Smooth muscle cell (in vitro differentiated cells): ENCODE measurements around the gene NSFL1C. TPM values are rescaled to one million over a fixed set of nuclear protein-coding genes. Genes with fewer than 3 reads are reported as not detected.
A peak's percentile ranks its signal among the peaks of the same experiment; 100 is the strongest.

Experiments used
- DNase-seq: peaks from one replicate; lab custom pipeline; 2025; ENCODE audit not compliant: unreplicated experiment; lab: John Stamatoyannopoulos, UW
- H2AFZ ChIP-seq: fragments of 200-600 bp; sonication (generic); 2 replicates; pipeline ENCODE4 v1.6.0; 2016; ENCODE audit warnings: antibody characterized with exemption, low read depth, mild to moderate bottlenecking
- H3F3A ChIP-seq: fragments of 200-600 bp; sonication (generic); 2 replicates; pipeline ENCODE4 v1.6.0; 2017; ENCODE audit warnings: antibody characterized with exemption, low read depth
- H3K27ac ChIP-seq: fragments of 200-600 bp; sonication (generic); 2 replicates; pipeline ENCODE4 v1.5.1; 2016; ENCODE audit warnings: low read depth, mild to moderate bottlenecking
- H3K27me3 ChIP-seq: fragments of 200-600 bp; sonication (generic); 2 replicates; pipeline ENCODE4 v1.6.1; 2016; ENCODE audit warnings: low read depth, mild to moderate bottlenecking
- H3K36me3 ChIP-seq: fragments of 200-600 bp; sonication (generic); 2 replicates; pipeline ENCODE4 v1.5.1; 2016; ENCODE audit warnings: low read depth
- H3K4me1 ChIP-seq: fragments of 200-600 bp; sonication (generic); 2 replicates; pipeline ENCODE4 v1.5.1; 2016; ENCODE audit warnings: low read depth
- H3K4me2 ChIP-seq: fragments of 200-600 bp; sonication (generic); 2 replicates; pipeline ENCODE4 v1.6.0; 2016; ENCODE audit warnings: mild to moderate bottlenecking
- H3K4me3 ChIP-seq: fragments of 200-600 bp; sonication (generic); 2 replicates; pipeline ENCODE4 v1.5.1; 2016; ENCODE audit warnings: mild to moderate bottlenecking
- H3K79me2 ChIP-seq: fragments of 200-600 bp; sonication (generic); 2 replicates; pipeline ENCODE4 v1.6.0; 2016; ENCODE audit warnings: low read depth, mild to moderate bottlenecking
- H3K9ac ChIP-seq: fragments of 200-600 bp; sonication (generic); 2 replicates; pipeline ENCODE4 v1.6.0; 2016; ENCODE audit warnings: low read depth
- H3K9me3 ChIP-seq: fragments of 200-600 bp; sonication (generic); replicated peaks from 2 replicates; pipeline ENCODE4 v1.5.1; 2016; ENCODE audit warnings: low read depth
- H4K20me1 ChIP-seq: fragments of 200-600 bp; sonication (generic); 2 replicates; pipeline ENCODE4 v1.6.0; 2016; ENCODE audit warnings: low read depth
- WGBS: methylation state at CpG from one replicate; pipeline ENCODE4 v1.1.7; 2016; ENCODE audit warnings: low lambda C conversion rate; 5-methylcytosine and 5-hydroxymethylcytosine counted together
- polyA plus RNA-seq: library from polyadenylated mRNA; unstranded; fragments of >200 nt; fragmentation: Nextera tagmentation; extraction: Ambion mirVana; gene quantifications from 2 replicates; pipeline ENCODE4 v1.2.1, GENCODE V29; 2016
- total RNA-seq: library from RNA; depleted of rRNA; stranded (reverse); fragments of >200 nt; gene quantifications from 2 replicates; pipeline ENCODE4 v1.2.3, GENCODE V29; 2014
- TF ChIP-seq, protein P1 (sequence below): fragments of 200-600 bp; sonication (generic); IDR thresholded peaks from 2 replicates; pipeline ENCODE4 v1.5.1; 2017; ENCODE audit warnings: borderline replicate concordance, mild to moderate bottlenecking, antibody characterized with exemption; ENCODE audit not compliant: insufficient read depth, poor library complexity, severe bottlenecking

The NSFL1C gene
- total and polyA plus RNA-seq, 2 experiments from 2014 or later = 31.8 to 82.9 TPM

DNA sequence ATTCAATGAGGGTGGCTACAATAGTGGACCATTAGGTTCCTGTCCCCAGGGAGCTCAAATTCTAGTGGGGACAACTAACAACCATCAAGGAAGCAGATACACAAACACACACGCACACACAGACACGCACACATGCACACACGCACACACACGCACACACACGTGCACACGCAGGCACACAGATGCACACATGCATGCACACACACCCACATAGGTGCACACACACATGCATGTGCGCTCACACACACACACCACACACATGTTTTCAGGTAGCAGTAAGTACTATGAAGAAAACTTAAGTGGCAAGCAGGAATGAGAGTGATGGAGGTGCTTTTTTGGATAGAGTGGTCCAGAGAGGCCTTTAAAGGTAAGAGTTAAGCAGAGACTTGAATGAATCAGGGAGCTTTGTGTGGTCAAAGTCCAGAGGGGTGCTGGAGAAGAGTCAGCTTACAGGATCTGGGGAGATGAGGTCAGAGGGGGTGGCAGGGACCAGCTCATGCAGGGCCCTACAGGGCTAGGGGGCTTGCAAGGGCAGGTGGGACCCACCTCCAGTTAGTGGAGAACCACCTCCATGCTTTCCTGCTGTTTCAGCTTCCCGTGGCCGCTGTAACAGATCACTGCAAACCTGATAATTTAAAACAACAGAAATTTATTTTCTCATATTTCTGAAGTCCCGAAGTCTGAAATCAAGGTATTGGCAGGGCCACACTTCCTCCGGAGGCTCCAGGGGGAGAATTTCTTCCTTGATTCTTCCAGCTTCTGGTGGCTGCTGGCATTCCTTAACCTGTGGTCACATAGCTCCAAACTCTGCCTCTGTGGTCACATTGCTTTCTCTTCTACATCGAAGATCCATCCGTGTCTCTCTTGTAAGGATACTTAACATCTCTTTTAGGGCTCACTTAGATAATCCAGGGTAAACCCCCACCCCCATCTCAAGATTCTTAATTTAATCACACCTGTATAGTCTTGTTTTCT lies 6.9 kb upstream of the NSFL1C start:
- Histone ChIP-seq H3K27ac (no peak overlapping the region), H3K4me1 (peaks cover 3% of the 10 kb centered on the region), H3K36me3 (no peaks in the 10 kb centered on the region), H3K4me3 (no peak overlapping the region), H3K79me2 (no peaks in the 10 kb centered on the region), H2AFZ (no peak overlapping the region), H3K9me3 (no peaks in the 10 kb centered on the region), H3F3A (peaks cover 6% of the 10 kb centered on the region), H4K20me1 (no peaks in the 10 kb centered on the region), H3K4me2 (no peak overlapping the region), H3K9ac (no peak overlapping the region), H3K27me3 (no peaks in the 10 kb centered on the region)
- 89% methylated on average over 13 of the region's 13 CpGs for WGBS
- DNase-seq = no peak
- TF ChIP-seq, protein P1, sequence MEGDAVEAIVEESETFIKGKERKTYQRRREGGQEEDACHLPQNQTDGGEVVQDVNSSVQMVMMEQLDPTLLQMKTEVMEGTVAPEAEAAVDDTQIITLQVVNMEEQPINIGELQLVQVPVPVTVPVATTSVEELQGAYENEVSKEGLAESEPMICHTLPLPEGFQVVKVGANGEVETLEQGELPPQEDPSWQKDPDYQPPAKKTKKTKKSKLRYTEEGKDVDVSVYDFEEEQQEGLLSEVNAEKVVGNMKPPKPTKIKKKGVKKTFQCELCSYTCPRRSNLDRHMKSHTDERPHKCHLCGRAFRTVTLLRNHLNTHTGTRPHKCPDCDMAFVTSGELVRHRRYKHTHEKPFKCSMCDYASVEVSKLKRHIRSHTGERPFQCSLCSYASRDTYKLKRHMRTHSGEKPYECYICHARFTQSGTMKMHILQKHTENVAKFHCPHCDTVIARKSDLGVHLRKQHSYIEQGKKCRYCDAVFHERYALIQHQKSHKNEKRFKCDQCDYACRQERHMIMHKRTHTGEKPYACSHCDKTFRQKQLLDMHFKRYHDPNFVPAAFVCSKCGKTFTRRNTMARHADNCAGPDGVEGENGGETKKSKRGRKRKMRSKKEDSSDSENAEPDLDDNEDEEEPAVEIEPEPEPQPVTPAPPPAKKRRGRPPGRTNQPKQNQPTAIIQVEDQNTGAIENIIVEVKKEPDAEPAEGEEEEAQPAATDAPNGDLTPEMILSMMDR = no peak

- Histone ChIP-seq H4K20me1 (no peaks in the 10 kb centered on the region), H3K9ac (no peak overlapping the region), H3F3A (peaks cover 6% of the 10 kb centered on the region), H3K27me3 (no peaks in the 10 kb centered on the region), H3K79me2 (no peaks in the 10 kb centered on the region), H3K27ac (no peak overlapping the region), H3K9me3 (no peaks in the 10 kb centered on the region), H3K4me3 (no peak overlapping the region), H2AFZ (no peak overlapping the region), H3K4me1 (peaks cover 3% of the 10 kb centered on the region), H3K4me2 (no peak overlapping the region), H3K36me3 (no peaks in the 10 kb centered on the region)
- DNase-seq = no peak
- TF ChIP-seq, protein P1 = no peak
- WGBS = 89% methylated on average over 9 of the region's 9 CpGs
Observed at GRCh38 chr20:1472556-1473245, 6.1 kb upstream of the NSFL1C start.

DNA sequence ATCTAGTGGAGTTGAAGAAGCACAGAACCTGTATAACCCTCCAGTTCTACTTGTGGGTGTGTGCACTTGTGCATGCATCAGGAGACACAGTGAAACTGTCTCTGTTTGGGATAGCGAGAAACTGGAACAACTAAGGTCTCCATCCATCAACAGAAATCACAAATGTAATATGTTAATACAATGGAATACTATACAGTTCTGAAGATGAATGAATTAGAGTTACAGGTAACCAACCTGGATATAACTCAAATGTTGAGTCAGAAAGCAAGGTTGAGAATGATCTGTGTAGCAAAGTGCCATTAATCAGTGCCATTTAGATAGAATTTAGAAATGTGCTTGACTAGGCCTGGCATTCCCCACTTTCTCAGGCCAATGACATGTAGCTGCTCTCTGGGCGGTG lies 4.6 kb upstream of the NSFL1C start:
- Histone ChIP-seq H3K9ac (peak overlapping the region; percentile 70), H3K27ac (peak overlapping the region; percentile 99), H4K20me1 (no peaks in the 10 kb centered on the region), H3K9me3 (no peaks in the 10 kb centered on the region), H3K4me3 (no peak overlapping the region), H3K4me2 (peak overlapping the region; percentile 56), H3F3A (peaks cover 6% of the 10 kb centered on the region), H3K4me1 (peaks cover 3% of the 10 kb centered on the region), H3K27me3 (no peaks in the 10 kb centered on the region), H2AFZ (peak overlapping the region; percentile 65), H3K36me3 (no peaks in the 10 kb centered on the region), H3K79me2 (no peaks in the 10 kb centered on the region)
- 93% methylated on average over 2 of the region's 2 CpGs for whole genome bisulfite sequencing
- TF ChIP-seq, protein P1 = no peak
- no peak for DNase-seq
